H1 (cell line): ENCODE data around the gene RBBP8. TPM values are rescaled to one million over a fixed set of nuclear protein-coding genes. Genes with fewer than 3 reads are reported as not detected.

ENCODE experiments used
- CTCF ChIA-PET: fragments of 300-600 bp; sonication (Branson Sonifier 250); formaldehyde crosslinking; loops from one replicate; lab custom pipeline; 2021; ENCODE audit not compliant: partially characterized antibody; lab: Charles Lee
- POLR2A ChIA-PET: fragments of 300-600 bp; sonication (Branson Sonifier 250); formaldehyde crosslinking; loops from one replicate; lab custom pipeline; 2021; ENCODE audit warnings: inconsistent platforms; ENCODE audit not compliant: partially characterized antibody; lab: Charles Lee
- DNase-seq, 2 experiments: peaks; one replicate each; pipeline versions ENCODE4 v3.0.0 to v3.0.0-alpha.2; 2010 to 2022; ENCODE audit warnings: low spot score in 2 of 2, low read depth in 1 of 2, mixed read lengths in 1 of 2
- FAIRE-seq: peaks from 2 replicates; lab custom pipeline; 2011; peaks lifted over from hg19 to GRCh38; lab: Jason Lieb, UNC
- H2AFZ ChIP-seq: 2 replicates; pipeline ENCODE4 v1.8.1; 2012; ENCODE audit warnings: low read length, inconsistent platforms
- H2AK5ac ChIP-seq: 2 replicates; pipeline ENCODE4 v1.6.1; 2013; ENCODE audit warnings: low read depth, low read length
- H2BK120ac ChIP-seq: replicated peaks from 2 replicates; pipeline ENCODE3; 2013; ENCODE audit warnings: low read depth, low read length, inconsistent platforms
- H2BK12ac ChIP-seq: 2 replicates; pipeline ENCODE4 v1.6.1; 2013; ENCODE audit warnings: low read depth, low read length
- H2BK15ac ChIP-seq: 2 replicates; pipeline ENCODE4 v1.6.1; 2013; ENCODE audit warnings: low read length
- H2BK20ac ChIP-seq: 2 replicates; pipeline ENCODE4 v1.6.1; 2013; ENCODE audit warnings: low read length
- H2BK5ac ChIP-seq: 2 replicates; pipeline ENCODE4 v1.6.1; 2013; ENCODE audit warnings: low read depth, low read length
- H3K14ac ChIP-seq: 2 replicates; pipeline ENCODE4 v1.6.1; 2013; ENCODE audit warnings: inconsistent platforms; ENCODE audit not compliant: insufficient read length
- H3K18ac ChIP-seq: 2 replicates; pipeline ENCODE4 v1.6.1; 2013; ENCODE audit warnings: low read length; ENCODE audit errors: extremely low read depth
- H3K23ac ChIP-seq: 2 replicates; pipeline ENCODE4 v1.6.1; 2013; ENCODE audit warnings: inconsistent platforms; ENCODE audit not compliant: insufficient read length
- H3K23me2 ChIP-seq: 2 replicates; pipeline ENCODE4 v1.6.1; 2013; ENCODE audit warnings: low read depth, low read length
- H3K27ac ChIP-seq: 2 replicates; pipeline ENCODE4 v1.6.1; 2011; ENCODE audit warnings: low read depth, low read length, inconsistent platforms
- H3K27me3 ChIP-seq, 4 experiments: replicated peaks in 1 of 4; 1 replicate in 1 of 4; 2 replicates in 3 of 4; pipeline versions ENCODE4 v1.6.1 to v1.8.1; 2011 to 2013; ENCODE audit warnings: low read length in 3 of 4, mild to moderate bottlenecking in 3 of 4, inconsistent platforms in 2 of 4, mixed read lengths in 2 of 4, moderate library complexity in 1 of 4; ENCODE audit not compliant: control insufficient read depth in 3 of 4, insufficient read depth in 3 of 4; ENCODE audit errors: extremely low read depth in 1 of 4
- H3K36me3 ChIP-seq, 4 experiments: 2 replicates each; pipeline versions ENCODE4 v1.6.1 to v1.8.1; 2011 to 2013; ENCODE audit warnings: mild to moderate bottlenecking in 4 of 4, low read length in 3 of 4, moderate library complexity in 2 of 4, control low read depth in 1 of 4, inconsistent platforms in 1 of 4; ENCODE audit not compliant: insufficient read depth in 4 of 4, control insufficient read depth in 2 of 4
- H3K4ac ChIP-seq: replicated peaks from 2 replicates; pipeline ENCODE3; 2013; ENCODE audit warnings: low read length, low read depth, mixed read lengths, inconsistent platforms; ENCODE audit not compliant: insufficient read length
- H3K4me1 ChIP-seq, 4 experiments: replicated peaks in 1 of 4; 1 replicate in 1 of 4; 2 replicates in 3 of 4; pipeline versions ENCODE4 v1.6.1 to v1.8.1; 2011 to 2013; ENCODE audit warnings: low read length in 3 of 4, inconsistent platforms in 2 of 4, mixed read lengths in 1 of 4; ENCODE audit not compliant: insufficient read depth in 4 of 4, control insufficient read depth in 3 of 4
- H3K4me2 ChIP-seq, 2 experiments: 2 replicates each; pipeline versions ENCODE4 v1.6.1 to v1.8.1; 2011 to 2013; ENCODE audit warnings: low read depth in 2 of 2, low read length in 2 of 2, control low read depth in 1 of 2, inconsistent platforms in 1 of 2, mild to moderate bottlenecking in 1 of 2; ENCODE audit not compliant: insufficient read depth in 1 of 2
- H3K4me3 ChIP-seq, 4 experiments: fragments of 200-600, 300-600 bp in 1 of 4; sonication (generic), shearing (Covaris generic), sonication (Bioruptor Twin) in 1 of 4; 2 replicates each; pipeline versions ENCODE4 v1.5.1 to v1.8.1; 2011 to 2016; ENCODE audit warnings: low read length in 4 of 4, low read depth in 3 of 4, control low read depth in 2 of 4, inconsistent platforms in 2 of 4, mild to moderate bottlenecking in 2 of 4, mixed read lengths in 1 of 4, moderate library complexity in 1 of 4; ENCODE audit not compliant: insufficient read depth in 2 of 4; ENCODE audit errors: extremely low read depth in 1 of 4
- H3K56ac ChIP-seq: replicated peaks from 2 replicates; pipeline ENCODE3; 2013; ENCODE audit warnings: low read depth, mild to moderate bottlenecking, mixed read lengths, low read length, inconsistent platforms; ENCODE audit not compliant: insufficient read length
- H3K79me1 ChIP-seq: 2 replicates; pipeline ENCODE4 v1.6.1; 2013; ENCODE audit warnings: low read depth, low read length, control low read depth
- H3K79me2 ChIP-seq, 2 experiments: 2 replicates each; pipeline versions ENCODE4 v1.6.1 to v1.8.1; 2012 to 2013; ENCODE audit warnings: low read length in 2 of 2, mild to moderate bottlenecking in 2 of 2, inconsistent platforms in 1 of 2; ENCODE audit not compliant: insufficient read depth in 2 of 2, control insufficient read depth in 1 of 2
- H3K9ac ChIP-seq, 4 experiments: replicated peaks in 1 of 4; 1 replicate in 1 of 4; 2 replicates in 3 of 4; pipeline versions ENCODE4 v1.6.1 to v1.8.1; 2011 to 2013; ENCODE audit warnings: low read depth in 3 of 4, low read length in 3 of 4, control low read depth in 2 of 4, mild to moderate bottlenecking in 2 of 4, moderate library complexity in 2 of 4, inconsistent platforms in 1 of 4; ENCODE audit errors: extremely low read depth in 1 of 4
- H3K9me3 ChIP-seq, 2 experiments: 2 replicates each; pipeline versions ENCODE4 v1.6.1 to v1.8.1; 2012 to 2013; ENCODE audit warnings: mild to moderate bottlenecking in 2 of 2, moderate library complexity in 2 of 2, control low read depth in 1 of 2, inconsistent platforms in 1 of 2, low read depth in 1 of 2, low read length in 1 of 2, mixed read lengths in 1 of 2; ENCODE audit not compliant: insufficient read depth in 2 of 2
- H4K20me1 ChIP-seq, 2 experiments: replicated peaks in 1 of 2; 2 replicates each; pipeline versions ENCODE3 to v1.8.1; 2011 to 2013; ENCODE audit warnings: inconsistent platforms in 2 of 2, low read length in 2 of 2, mild to moderate bottlenecking in 1 of 2; ENCODE audit not compliant: insufficient read depth in 2 of 2, control insufficient read depth in 1 of 2
- H4K5ac ChIP-seq: 2 replicates; pipeline ENCODE4 v1.6.1; 2013; ENCODE audit warnings: low read length, low read depth, mixed read lengths, inconsistent platforms; ENCODE audit not compliant: insufficient read length
- H4K8ac ChIP-seq: 2 replicates; pipeline ENCODE4 v1.8.0; 2013; ENCODE audit warnings: mild to moderate bottlenecking, moderate library complexity, low read length, inconsistent platforms; ENCODE audit not compliant: insufficient read depth; ENCODE audit errors: extremely low read depth
- H4K91ac ChIP-seq: replicated peaks from 2 replicates; pipeline ENCODE3; 2013; ENCODE audit warnings: low read length, mixed read lengths, inconsistent platforms; ENCODE audit not compliant: insufficient read length
- JUN ChIP-seq: IDR thresholded peaks from 2 replicates; pipeline ENCODE4 v1.6.1; 2011; ENCODE audit warnings: low read depth, mild to moderate bottlenecking, improper control_type of control experiment, low read length
- WGBS, 2 experiments: shearing (Covaris generic) in 1 of 2; methylation state at CpG; one replicate each; pipeline versions ENCODE4 v1.1.6 to v1.1.7; 2013 to 2015; ENCODE audit warnings: low lambda C conversion rate in 2 of 2, mixed read lengths in 2 of 2, inconsistent platforms in 1 of 2, low coverage in 1 of 2, missing lambda C conversion rate in 1 of 2; ENCODE audit not compliant: insufficient replicate concordance in 2 of 2, insufficient coverage in 1 of 2, insufficient read length in 1 of 2; ENCODE audit errors: extremely low coverage in 1 of 2, missing lambda C conversion rate in 1 of 2; 5-methylcytosine and 5-hydroxymethylcytosine counted together
- polyA plus RNA-seq, 7 experiments: library from polyadenylated mRNA; depleted of rRNA in 3 of 7; stranded (reverse) in 5 of 7; unstranded in 2 of 7; fragments of >200 nt in 5 of 7; fragments of 200-250 nt in 2 of 7; gene quantifications; 1 replicate in 5 of 7; 2 replicates in 1 of 7; 4 replicates in 1 of 7; pipeline versions ENCODE4 v1.2.1 to v1.2.3, GENCODE V29; 2011 to 2013; ENCODE audit warnings: missing spikeins in 2 of 7, mixed read lengths in 2 of 7
- total RNA-seq: library from RNA; stranded (reverse); fragmentation: NEBNext Ultra II Directional; extraction: Animal tissue kit (Norgen Biotek cat#: 25700); gene quantifications from 2 replicates; pipeline ENCODE4 v1.2.1, GENCODE V29; 2021

Gene RBBP8
- total and polyA plus RNA-seq, 2 of the 8 experiments (the other 6 are each of a cell fraction or from before 2014, with no cell fraction given) = 16.1 to 65.8 TPM

DNA sequence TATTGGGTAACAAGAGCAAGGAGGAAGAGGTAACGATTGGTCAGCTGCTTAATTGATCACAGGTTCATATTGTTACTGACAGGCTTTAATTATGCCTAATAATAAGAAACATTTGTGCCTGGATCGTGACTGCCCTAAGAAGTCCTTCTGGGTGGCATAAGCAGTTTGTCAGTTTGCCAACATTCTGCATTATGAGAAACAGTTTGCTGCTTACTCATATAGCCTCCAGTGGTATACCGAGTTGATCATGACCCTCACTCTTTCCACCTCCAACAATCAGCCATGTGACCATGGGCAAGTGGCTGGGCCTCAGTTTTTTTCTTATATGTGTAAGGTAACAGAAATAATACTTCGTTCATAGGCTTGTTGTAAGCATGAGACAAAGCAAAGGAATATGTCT, 105.6 kb downstream of the RBBP8 start:
- Histone ChIP-seq H2AFZ (no peak overlapping the region), H3K4ac (no peak overlapping the region), H3K4me1 (peaks cover 0 to 10% (median under 1%) of the 10 kb centered on the region in 4 experiments; a peak in 1 of 7 replicates), H4K20me1 (no peaks in the 10 kb centered on the region), H2AK5ac (no peak overlapping the region), H3K79me2 (no peaks in the 10 kb centered on the region), H3K27me3 (no peaks in the 10 kb centered on the region), H2BK12ac (no peak overlapping the region), H3K79me1 (no peaks in the 10 kb centered on the region), H2BK5ac (no peak overlapping the region; the same call in 1 of the 2 replicates), H3K27ac (no peak overlapping the region), H3K23ac (no peak overlapping the region), H2BK15ac (no peak overlapping the region), H3K18ac (no peak overlapping the region), H4K8ac (no peak overlapping the region)
- CTCF ChIA-PET = no interaction called here
- no peak for TF ChIP-seq JUN
- TF ChIP-seq, all 59 proteins: peak for 0
- H3K4me2 ChIP-seq = no peak overlapping the region
- H3K4me3 ChIP-seq = no peak overlapping the region
- H4K91ac ChIP-seq = no peak overlapping the region
- no peak overlapping the region for H3K9ac ChIP-seq
- POLR2A ChIA-PET = interaction anchor here (0.6 kb wide), 1 partner anchor 44 kb away, joined by 3 read pairs; no protein-coding TSS in a partner anchor
- H2BK20ac ChIP-seq = no peak overlapping the region
- no peak overlapping the region for H2BK120ac ChIP-seq
- no peak overlapping the region for H3K56ac ChIP-seq
- no peaks in the 10 kb centered on the region for H3K9me3 ChIP-seq
- WGBS, 2 experiments = 87% methylated on average over 4 of the region's 4 CpGs; no CpG with 5 or more reads in 1 of the 2 experiments
- no peaks in the 10 kb centered on the region for H3K23me2 ChIP-seq
- FAIRE-seq (no peak), DNase-seq (no peak)
- no peak overlapping the region for H4K5ac ChIP-seq
- H3K36me3 ChIP-seq = no peaks in the 10 kb centered on the region
- H3K14ac ChIP-seq = no peak overlapping the region
